T47D (cell line): Measurements from ENCODE around the gene TCP11.

ENCODE experiments used
- DNase-seq, 2 experiments: peaks; one replicate each; pipeline versions ENCODE4 v3.0.0 to v3.0.0-alpha.2; 2011 to 2012; ENCODE audit warnings: low read depth in 1 of 2, low spot score in 1 of 2
- JUND ChIP-seq: IDR thresholded peaks from 2 replicates; pipeline ENCODE4 v1.6.1; 2012; ENCODE audit warnings: low read depth
- in situ Hi-C: cut with HindIII; loops from 2 replicates; pipeline ENCODE4 v1.10.0; 2016; ENCODE audit warnings: low sequenced_read_pairs, low pct_unique_long_range_greater_than_20kb

TCP11 gene

GRCh38 chr6:35077713-35078105 is 63.4 kb downstream of the TCP11 start:
- no peak for TF ChIP-seq JUND
- in situ Hi-C loops, result no loop called here
- DNase-seq, result no peak

GRCh38 chr6:35076997-35077712 is 64.0 kb downstream of the TCP11 start:
- no peak for TF ChIP-seq JUND
- DNase-seq, result no peak
- in situ Hi-C loops, result no loop called here

GRCh38 chr6:35073766-35074471 is 67.2 kb downstream of the TCP11 start:
- in situ Hi-C loops, result no loop called here
- DNase-seq, result no peak
- TF ChIP-seq JUND, result no peak

- no peak for DNase-seq
- in situ Hi-C loops, result no loop called here
- TF ChIP-seq JUND, result no peak
These were observed 67.9 kb downstream of the TCP11 start for GRCh38 chr6:35073211-35073610.

- TF ChIP-seq JUND, result no peak
- in situ Hi-C loops, result no loop called here
- no peak for DNase-seq
These were observed 68.5 kb downstream of the TCP11 start for GRCh38 chr6:35072698-35073055.

GRCh38 chr6:35072051-35072697 is 69.0 kb downstream of the TCP11 start:
- in situ Hi-C loops, result no loop called here
- DNase-seq, result no peak
- TF ChIP-seq JUND, result no peak

GRCh38 chr6:35071347-35071994 is 69.7 kb downstream of the TCP11 start:
- DNase-seq, result no peak
- in situ Hi-C loops, result no loop called here

GRCh38 chr6:35070111-35070510 is 71.0 kb downstream of the TCP11 start:
- no peak for DNase-seq
- no peak for TF ChIP-seq JUND
- in situ Hi-C loops, result no loop called here

More at GRCh38 chr6:35071347-35071994, 69.7 kb downstream of the TCP11 start:
- TF ChIP-seq JUND, result no peak

GRCh38 chr6:35069262-35069661 is 71.9 kb downstream of the TCP11 start:
- TF ChIP-seq JUND, result no peak
- in situ Hi-C loops, result no loop called here
- DNase-seq, result no peak

GRCh38 chr6:35068644-35069043 is 72.5 kb downstream of the TCP11 start:
- in situ Hi-C loops, result no loop called here
- DNase-seq, result no peak
- no peak for TF ChIP-seq JUND

GRCh38 chr6:35068206-35068605 is 72.9 kb downstream of the TCP11 start:
- in situ Hi-C loops, result no loop called here
- DNase-seq, result no peak
- no peak for TF ChIP-seq JUND
